Mesendoderm (in vitro differentiated cells): ENCODE data around the gene SRR. TPM values are rescaled to one million over a fixed set of nuclear protein-coding genes. Genes with fewer than 3 reads are reported as not detected.
A peak's percentile ranks its signal among the peaks of the same experiment; 100 is the strongest.
"Not testable (repeated sequence)": the region's sequence is repeated elsewhere in the genome, so short reads cannot be mapped to it uniquely, and the experiment has no call there.

Experiments used
- DNase-seq: peaks from one replicate; pipeline ENCODE4 v3.0.0; 2013
- H2AK5ac ChIP-seq: 2 replicates; pipeline ENCODE4 v1.6.1; 2013; ENCODE audit warnings: low read length, inconsistent platforms
- H2BK120ac ChIP-seq: 2 replicates; pipeline ENCODE4 v1.6.1; 2013; ENCODE audit warnings: low read depth, mild to moderate bottlenecking, low read length, moderate library complexity, mixed read lengths
- H2BK15ac ChIP-seq: replicated peaks from 2 replicates; pipeline ENCODE4 v1.6.1; 2013; ENCODE audit warnings: low read depth, mild to moderate bottlenecking, moderate library complexity
- H2BK5ac ChIP-seq: 2 replicates; pipeline ENCODE4 v1.6.1; 2013; ENCODE audit warnings: low read length, inconsistent platforms
- H3K18ac ChIP-seq: 2 replicates; pipeline ENCODE4 v1.6.1; 2013; ENCODE audit warnings: mild to moderate bottlenecking, low read length, mixed read lengths
- H3K23ac ChIP-seq: one replicate; pipeline ENCODE4 v1.6.1; 2013; ENCODE audit warnings: low read length
- H3K27ac ChIP-seq: 2 replicates; pipeline ENCODE4 v1.5.1; 2013; ENCODE audit warnings: low read depth, mild to moderate bottlenecking, inconsistent platforms, low read length, moderate library complexity
- H3K27me3 ChIP-seq: 2 replicates; pipeline ENCODE4 v1.6.1; 2013; ENCODE audit warnings: low read length, control low read depth, mild to moderate bottlenecking, inconsistent platforms; ENCODE audit not compliant: insufficient read depth, poor library complexity
- H3K36me3 ChIP-seq: 2 replicates; pipeline ENCODE4 v1.6.1; 2013; ENCODE audit warnings: low read length, inconsistent platforms; ENCODE audit not compliant: control insufficient read depth, insufficient read depth
- H3K4ac ChIP-seq: one replicate; pipeline ENCODE4 v1.6.1; 2013; ENCODE audit warnings: low read depth, mild to moderate bottlenecking, low read length, moderate library complexity
- H3K4me1 ChIP-seq: 2 replicates; pipeline ENCODE4 v1.6.1; 2013; ENCODE audit warnings: low read depth, low read length, inconsistent platforms; ENCODE audit not compliant: control insufficient read depth
- H3K4me2 ChIP-seq: 2 replicates; pipeline ENCODE4 v1.6.1; 2013; ENCODE audit warnings: low read length
- H3K4me3 ChIP-seq: 2 replicates; pipeline ENCODE4 v1.5.1; 2013; ENCODE audit warnings: mild to moderate bottlenecking, low read length
- H3K56ac ChIP-seq: one replicate; pipeline ENCODE4 v1.6.1; 2013; ENCODE audit warnings: low read length
- H3K79me1 ChIP-seq: 2 replicates; pipeline ENCODE4 v1.6.1; 2013; ENCODE audit warnings: low read length, inconsistent platforms
- H3K79me2 ChIP-seq: 2 replicates; pipeline ENCODE4 v1.6.1; 2013; ENCODE audit warnings: mild to moderate bottlenecking, low read length; ENCODE audit not compliant: control insufficient read depth, insufficient read depth
- H3K9ac ChIP-seq: 2 replicates; pipeline ENCODE4 v1.6.1; 2013; ENCODE audit warnings: low read length, inconsistent platforms
- H4K5ac ChIP-seq: one replicate; pipeline ENCODE4 v1.6.1; 2013; ENCODE audit warnings: low read length
- H4K8ac ChIP-seq: one replicate; pipeline ENCODE4 v1.6.1; 2013; ENCODE audit warnings: low read depth, mild to moderate bottlenecking, control low read depth, low read length, moderate library complexity
- WGBS: extraction: QIAGEN DNeasy Blood & Tissue Kit; methylation state at CpG from one replicate; pipeline ENCODE4 v1.1.7; 2013; ENCODE audit warnings: low lambda C conversion rate, missing lambda C conversion rate; ENCODE audit not compliant: insufficient coverage; ENCODE audit errors: extremely low coverage; 5-methylcytosine and 5-hydroxymethylcytosine counted together
- polyA plus RNA-seq, 2 experiments: library from polyadenylated mRNA; stranded (reverse); fragments of 200-250 nt; gene quantifications; one replicate each; pipeline ENCODE4 v1.2.3, GENCODE V29; 2013

Gene SRR
- polyA plus RNA-seq (2013, experiment 1 of 2), result 2.7 TPM
- 2.7 TPM for polyA plus RNA-seq (2013, experiment 2 of 2)

DNA sequence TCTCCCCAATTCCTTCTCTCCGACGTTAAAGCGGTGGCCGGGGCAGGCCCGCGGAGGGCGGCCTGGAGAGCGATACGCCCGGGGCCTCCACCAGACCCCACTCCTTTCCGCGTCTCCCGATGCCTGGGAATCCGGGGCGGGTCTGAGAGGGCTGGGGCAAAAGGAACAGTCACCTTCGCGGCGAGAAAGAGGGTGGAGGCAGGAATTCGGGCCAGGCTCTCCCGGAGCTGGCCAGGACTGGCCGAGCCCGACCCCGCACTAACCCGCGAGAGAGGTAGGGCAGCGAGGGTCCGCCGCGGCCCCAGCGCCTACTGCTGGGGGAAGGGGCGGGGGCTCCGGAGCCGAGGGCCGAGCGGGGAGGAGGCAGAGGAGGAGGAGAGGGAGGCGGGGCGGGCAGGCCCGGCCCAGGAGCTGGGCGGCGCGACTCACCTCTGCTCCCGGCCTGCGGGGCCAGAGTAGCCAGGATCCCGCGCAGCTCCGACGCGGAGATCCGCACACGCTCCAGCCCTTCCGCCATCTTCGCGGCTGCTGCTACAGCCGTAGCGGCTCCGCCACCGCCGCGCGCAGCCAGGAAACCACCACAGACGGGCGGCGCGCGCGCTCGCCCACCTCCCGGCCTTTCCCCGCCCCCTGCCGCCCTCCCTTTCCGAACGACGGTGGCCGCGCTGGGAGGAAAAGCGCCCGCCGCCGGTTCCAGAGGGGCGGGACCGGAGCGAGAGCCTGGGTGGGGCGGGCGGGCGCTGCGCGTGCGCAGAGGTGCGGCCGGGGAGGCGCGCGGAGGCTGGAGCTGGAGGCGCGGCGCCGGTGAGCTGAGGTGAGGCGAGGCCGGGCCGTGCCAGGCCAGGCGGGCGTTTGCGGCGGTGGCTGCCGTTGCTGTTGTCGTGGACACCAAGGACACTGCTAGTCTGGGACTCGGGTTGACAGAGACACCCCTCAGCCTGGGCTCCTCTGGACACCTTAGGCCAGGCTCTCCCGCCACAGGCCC lies at the start of gene SRR, which contains the start of gene SMG6:
SRR (plus strand) TSS at position 747 of the 985 bp plus-strand sequence. CDS start 11,611 bp downstream, outside the sequence.
SMG6 (minus strand) TSS at position 582 of the 985 bp plus-strand sequence; CDS start at position 517, 65 bp downstream.
- peak within 1 kb of the TSS; percentile 33 for H2BK120ac ChIP-seq
- no CpG with 5 or more reads among the region's 108 CpGs for WGBS
- H3K27me3 ChIP-seq, result no peaks in the 10 kb centered on the region
- H3K36me3 ChIP-seq, result no peaks in the 10 kb centered on the region
- H3K79me2 ChIP-seq, result peaks cover 6% of the 10 kb centered on the region
- H3K79me1 ChIP-seq, result peaks cover 16% of the 10 kb centered on the region
- H3K4me1 ChIP-seq, result no peaks in the 10 kb centered on the region
- H3K4me2 ChIP-seq, result peak within 1 kb of the TSS; percentile 70
- H2BK15ac ChIP-seq, result no peak within 1 kb of the TSS
- peak within 1 kb of the TSS; percentile 86 for H3K4me3 ChIP-seq
- peak within 1 kb of the TSS; percentile 88 for H2BK5ac ChIP-seq
- peak within 1 kb of the TSS; percentile 98 for H3K9ac ChIP-seq
- H4K8ac ChIP-seq, result no peak within 1 kb of the TSS
- H2AK5ac ChIP-seq, result no peak within 1 kb of the TSS
- DNase-seq, result peak; percentile 96
- H3K23ac ChIP-seq, result peak within 1 kb of the TSS; percentile 80
- H3K56ac ChIP-seq, result peak within 1 kb of the TSS; percentile 100
- H4K5ac ChIP-seq, result no peak within 1 kb of the TSS
- peak within 1 kb of the TSS; percentile 99 for H3K27ac ChIP-seq
- H3K4ac ChIP-seq, result peak within 1 kb of the TSS; percentile 74
- H3K18ac ChIP-seq, result peak within 1 kb of the TSS; percentile 89

DNA sequence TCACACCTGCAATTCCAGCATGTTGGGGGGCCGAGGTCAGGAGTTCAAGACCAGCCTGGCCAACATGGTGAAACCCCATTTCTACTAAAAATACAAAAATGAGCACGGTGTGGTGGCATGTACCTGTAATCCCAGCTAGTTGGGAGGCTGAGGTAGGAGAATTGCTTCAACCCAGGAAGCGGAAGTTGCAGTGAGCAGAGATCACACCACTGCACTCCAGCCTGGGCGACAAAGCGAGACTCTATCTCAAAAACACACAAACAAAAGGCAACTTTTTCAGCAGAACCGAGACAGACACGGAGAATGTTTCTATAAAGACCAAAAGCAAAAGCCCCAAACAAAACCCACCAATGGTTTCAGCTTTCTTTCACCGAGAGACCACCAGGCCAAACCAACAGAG lies 44.9 kb upstream of the SRR start:
- H3K27ac ChIP-seq, H3K79me2 ChIP-seq, H3K9ac ChIP-seq, H3K4ac ChIP-seq, H3K4me2 ChIP-seq, H2BK15ac ChIP-seq, H2BK5ac ChIP-seq, H3K4me3 ChIP-seq, H4K8ac ChIP-seq, DNase-seq, H2BK120ac ChIP-seq, H2AK5ac ChIP-seq, H3K36me3 ChIP-seq, H3K4me1 ChIP-seq, H3K56ac ChIP-seq, H3K79me1 ChIP-seq, H3K23ac ChIP-seq, H3K27me3 ChIP-seq, H4K5ac ChIP-seq, H3K18ac ChIP-seq: not testable (repeated sequence)
- no CpG with 5 or more reads among the region's 8 CpGs for WGBS

GRCh38 chr17:2259769-2260536 lies 43.8 kb upstream of the SRR start:
- Histone ChIP-seq H2AK5ac (no peak overlapping the region), H3K23ac (no peak overlapping the region), H3K56ac (no peak overlapping the region), H3K4ac (no peak overlapping the region), H2BK120ac (no peak overlapping the region), H3K27me3 (no peaks in the 10 kb centered on the region), H3K4me2 (no peak overlapping the region), H4K8ac (no peak overlapping the region), H3K27ac (no peak overlapping the region), H3K36me3 (peaks cover 2% of the 10 kb centered on the region), H2BK5ac (no peak overlapping the region), H3K9ac (no peak overlapping the region), H3K18ac (no peak overlapping the region), H3K4me3 (no peak overlapping the region), H3K79me2 (no peaks in the 10 kb centered on the region), H3K79me1 (peaks cover 3% of the 10 kb centered on the region), H2BK15ac (no peak overlapping the region), H3K4me1 (peaks cover 2% of the 10 kb centered on the region), H4K5ac (no peak overlapping the region)
- WGBS, result no CpG with 5 or more reads among the region's 8 CpGs
- DNase-seq, result peak; percentile 21

- no peak for DNase-seq
Observed at GRCh38 chr17:2262135-2262587, 41.6 kb upstream of the SRR start.

GRCh38 chr17:2263183-2264066 lies 40.3 kb upstream of the SRR start:
- Histone ChIP-seq H3K4me2 (no peak overlapping the region), H3K4ac (no peak overlapping the region), H3K79me2 (no peaks in the 10 kb centered on the region), H3K4me1 (peaks cover 2% of the 10 kb centered on the region), H3K18ac (no peak overlapping the region), H2BK120ac (no peak overlapping the region), H3K9ac (no peak overlapping the region), H3K79me1 (peaks cover 3% of the 10 kb centered on the region), H3K23ac (no peak overlapping the region), H4K8ac (no peak overlapping the region), H4K5ac (no peak overlapping the region), H3K36me3 (peaks cover 2% of the 10 kb centered on the region), H3K27me3 (no peaks in the 10 kb centered on the region), H2BK5ac (no peak overlapping the region), H3K4me3 (no peak overlapping the region), H2AK5ac (no peak overlapping the region), H2BK15ac (no peak overlapping the region), H3K27ac (no peak overlapping the region), H3K56ac (no peak overlapping the region)
- no peak for DNase-seq
- WGBS, result no CpG with 5 or more reads among the region's 8 CpGs

More at GRCh38 chr17:2262135-2262587, 41.6 kb upstream of the SRR start:
- Histone ChIP-seq H2AK5ac (no peak overlapping the region), H3K18ac (no peak overlapping the region), H3K4me1 (peaks cover 2% of the 10 kb centered on the region), H3K56ac (no peak overlapping the region), H2BK120ac (no peak overlapping the region), H3K4me2 (no peak overlapping the region), H3K27ac (no peak overlapping the region), H3K9ac (no peak overlapping the region), H2BK15ac (no peak overlapping the region), H3K23ac (no peak overlapping the region), H4K5ac (no peak overlapping the region), H3K79me1 (peaks cover 3% of the 10 kb centered on the region), H3K4me3 (no peak overlapping the region), H3K36me3 (peaks cover 2% of the 10 kb centered on the region), H3K79me2 (no peaks in the 10 kb centered on the region), H4K8ac (no peak overlapping the region), H3K27me3 (no peaks in the 10 kb centered on the region), H2BK5ac (no peak overlapping the region), H3K4ac (no peak overlapping the region)
- no CpG with 5 or more reads among the region's 2 CpGs for WGBS
